ENCODE measurements around the gene HEXD.

Gene HEXD

DNA sequence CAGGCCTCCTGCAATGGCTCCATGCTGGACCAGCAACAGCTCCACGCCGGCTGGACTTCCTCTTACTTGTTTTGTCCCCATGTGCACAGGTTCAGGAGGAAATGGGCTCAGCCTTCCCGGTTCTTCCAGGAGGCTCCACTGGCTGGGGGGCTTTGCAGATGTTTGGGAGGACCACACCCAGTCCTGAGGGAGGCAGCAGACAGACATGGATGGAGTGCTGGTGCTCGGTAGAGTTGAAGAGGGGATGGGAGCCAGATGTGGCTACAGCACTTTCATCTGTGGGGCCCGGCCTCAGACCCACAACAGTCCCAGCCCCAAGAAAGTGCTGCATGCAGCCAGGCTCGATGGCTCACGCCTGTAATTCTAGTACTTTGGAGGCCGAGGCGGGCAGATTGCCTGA, 62.2 kb downstream of the HEXD start:
- in situ Hi-C loops (cut with MboI; ENCODE audit: low pct_unique_long_range_greater_than_20kb, low sequenced_read_pairs, unreplicated experiment), result no loop called here
- TF ChIP-seq, protein P1, sequence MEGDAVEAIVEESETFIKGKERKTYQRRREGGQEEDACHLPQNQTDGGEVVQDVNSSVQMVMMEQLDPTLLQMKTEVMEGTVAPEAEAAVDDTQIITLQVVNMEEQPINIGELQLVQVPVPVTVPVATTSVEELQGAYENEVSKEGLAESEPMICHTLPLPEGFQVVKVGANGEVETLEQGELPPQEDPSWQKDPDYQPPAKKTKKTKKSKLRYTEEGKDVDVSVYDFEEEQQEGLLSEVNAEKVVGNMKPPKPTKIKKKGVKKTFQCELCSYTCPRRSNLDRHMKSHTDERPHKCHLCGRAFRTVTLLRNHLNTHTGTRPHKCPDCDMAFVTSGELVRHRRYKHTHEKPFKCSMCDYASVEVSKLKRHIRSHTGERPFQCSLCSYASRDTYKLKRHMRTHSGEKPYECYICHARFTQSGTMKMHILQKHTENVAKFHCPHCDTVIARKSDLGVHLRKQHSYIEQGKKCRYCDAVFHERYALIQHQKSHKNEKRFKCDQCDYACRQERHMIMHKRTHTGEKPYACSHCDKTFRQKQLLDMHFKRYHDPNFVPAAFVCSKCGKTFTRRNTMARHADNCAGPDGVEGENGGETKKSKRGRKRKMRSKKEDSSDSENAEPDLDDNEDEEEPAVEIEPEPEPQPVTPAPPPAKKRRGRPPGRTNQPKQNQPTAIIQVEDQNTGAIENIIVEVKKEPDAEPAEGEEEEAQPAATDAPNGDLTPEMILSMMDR (IDR thresholded peaks at IDR 0.05; ENCODE audit: extremely low read depth, insufficient read depth, missing control alignments), result no peak
- no peak for DNase-seq (ENCODE audit: low spot score)

DNA sequence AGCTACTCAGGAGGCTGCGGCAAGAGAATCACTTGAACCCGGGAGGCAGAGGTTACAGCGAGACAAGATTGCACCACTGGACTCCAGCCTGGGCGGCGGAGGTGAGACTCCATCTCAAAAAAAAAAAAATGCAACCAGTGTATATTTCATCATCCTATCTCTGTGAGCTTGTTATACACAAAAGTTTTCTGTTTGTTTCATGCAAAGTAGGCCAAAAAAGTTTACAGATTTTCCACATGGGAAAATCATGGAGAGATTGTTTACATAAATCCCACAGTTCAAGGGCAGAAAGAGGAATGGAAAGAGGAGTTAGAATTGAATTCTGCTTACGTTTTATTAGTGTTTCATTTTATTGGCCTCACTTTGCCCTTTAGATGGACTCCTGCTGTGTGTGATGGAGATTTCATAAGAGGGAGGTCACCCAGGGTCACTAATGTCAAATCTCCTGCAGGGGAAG, 65.1 kb downstream of the HEXD start:
- in situ Hi-C loops (cut with MboI; ENCODE audit: low pct_unique_long_range_greater_than_20kb, low sequenced_read_pairs, unreplicated experiment), result no loop called here
- TF ChIP-seq, protein P1 (IDR thresholded peaks at IDR 0.05; ENCODE audit: extremely low read depth, insufficient read depth, missing control alignments), result no peak
- no peak for DNase-seq (ENCODE audit: low spot score)

DNA sequence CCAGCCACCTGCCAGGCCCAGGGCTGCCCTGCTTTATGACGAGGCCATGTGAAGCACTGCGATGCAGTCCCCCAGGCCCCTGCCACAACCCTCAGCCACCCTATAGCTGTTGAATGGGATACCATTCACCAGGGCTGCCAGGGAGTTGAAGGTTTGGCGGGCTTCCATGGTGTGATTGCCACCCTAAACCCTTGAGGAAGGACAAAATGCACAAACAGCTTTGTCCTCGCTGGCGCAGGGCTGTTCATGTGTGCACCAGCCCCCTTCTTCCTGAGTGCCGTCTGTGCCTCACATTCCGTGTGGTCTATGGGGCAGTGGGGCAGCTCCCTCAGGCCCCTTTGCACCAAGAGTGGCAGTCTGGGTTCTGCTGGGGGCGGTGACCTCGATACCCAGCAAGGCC, 65.7 kb downstream of the HEXD start:
- in situ Hi-C loops (cut with MboI; ENCODE audit: low pct_unique_long_range_greater_than_20kb, low sequenced_read_pairs, unreplicated experiment), result no loop called here
- TF ChIP-seq, protein P1 (IDR thresholded peaks at IDR 0.05; ENCODE audit: extremely low read depth, insufficient read depth, missing control alignments), result no peak
- DNase-seq (ENCODE audit: low spot score), result no peak

DNA sequence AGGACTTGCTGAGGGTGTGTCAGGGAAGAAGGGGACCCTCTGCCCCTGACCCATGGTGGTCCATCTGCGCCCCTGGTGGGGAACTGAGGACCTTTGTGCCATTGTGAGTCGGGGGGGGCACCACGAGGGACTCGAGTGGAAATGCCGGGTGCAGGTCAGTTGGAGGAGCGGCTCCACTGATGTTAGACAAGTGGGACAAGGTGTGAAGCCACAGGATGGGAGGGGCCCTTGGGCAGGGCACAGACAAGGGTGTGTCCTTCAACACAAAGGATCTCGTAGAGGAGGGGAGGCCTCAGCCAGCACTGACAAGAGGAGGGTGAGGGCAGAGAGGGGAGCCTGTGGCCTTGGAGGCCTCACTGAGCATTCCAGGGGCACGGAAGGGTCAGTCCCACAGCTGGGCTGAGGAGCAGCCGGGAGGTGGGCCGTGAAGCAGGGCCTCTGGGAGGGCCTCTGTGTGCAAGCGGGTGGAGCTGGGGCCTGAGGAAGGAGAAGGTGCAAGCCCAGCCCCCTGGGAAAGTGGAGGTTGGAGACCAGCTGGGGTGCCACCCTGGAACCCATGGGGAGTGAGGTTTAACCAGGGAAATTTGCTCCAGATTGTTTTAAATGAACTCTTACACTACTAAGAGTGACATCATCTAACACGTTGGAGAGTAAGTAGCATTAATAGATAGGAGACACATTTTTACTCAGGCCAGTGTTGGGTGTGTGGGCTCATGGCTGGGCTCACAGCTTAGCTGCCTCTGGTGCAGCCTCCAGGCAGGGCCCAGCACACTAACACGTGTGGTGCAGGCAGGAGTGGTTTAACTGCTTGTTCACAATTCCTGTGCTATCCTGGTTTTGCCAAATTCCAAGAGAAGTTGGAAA, 68.3 kb downstream of the HEXD start:
- DNase-seq (ENCODE audit: low spot score), result no peak
- in situ Hi-C loops (cut with MboI; ENCODE audit: low pct_unique_long_range_greater_than_20kb, low sequenced_read_pairs, unreplicated experiment), result no loop called here
- TF ChIP-seq, protein P1 (IDR thresholded peaks at IDR 0.05; ENCODE audit: extremely low read depth, insufficient read depth, missing control alignments), result no peak

DNA sequence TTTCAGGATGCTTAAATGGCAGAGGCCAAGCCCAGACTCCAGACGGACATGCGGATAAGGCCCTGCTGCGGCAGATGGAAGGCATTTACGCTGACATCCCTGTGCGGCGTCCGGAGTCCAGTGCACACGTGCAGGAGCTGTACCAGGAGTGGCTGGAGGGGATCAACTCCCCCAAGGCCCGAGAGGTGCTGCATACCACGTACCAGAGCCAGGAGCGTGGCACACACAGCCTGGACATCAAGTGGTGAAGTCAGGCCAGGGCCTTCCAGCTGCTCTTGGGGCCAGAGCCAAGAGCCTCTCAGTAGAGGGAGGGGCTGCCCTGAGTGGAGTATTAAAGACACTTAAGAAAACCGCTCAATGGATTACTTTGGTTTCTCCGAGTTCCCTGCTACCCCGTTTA, 69.8 kb downstream of the HEXD start:
- in situ Hi-C loops (cut with MboI; ENCODE audit: low pct_unique_long_range_greater_than_20kb, low sequenced_read_pairs, unreplicated experiment), result no loop called here
- DNase-seq (ENCODE audit: low spot score), result no peak
- TF ChIP-seq, protein P1 (IDR thresholded peaks at IDR 0.05; ENCODE audit: extremely low read depth, insufficient read depth, missing control alignments), result no peak

- DNase-seq (ENCODE audit: low spot score), result no peak
- in situ Hi-C loops (cut with MboI; ENCODE audit: low pct_unique_long_range_greater_than_20kb, low sequenced_read_pairs, unreplicated experiment), result no loop called here
- TF ChIP-seq, protein P1 (IDR thresholded peaks at IDR 0.05; ENCODE audit: extremely low read depth, insufficient read depth, missing control alignments), result no peak
Measured at GRCh38 chr17:82489117-82489516, 71.0 kb downstream of the HEXD start.

Data from GM13977 (cell line).